ENCODE data around the gene GTF2H1.
"Not testable (repeated sequence)": the region's sequence is repeated elsewhere in the genome, so short reads cannot be mapped to it uniquely, and the experiment has no call there.

Gene GTF2H1

DNA sequence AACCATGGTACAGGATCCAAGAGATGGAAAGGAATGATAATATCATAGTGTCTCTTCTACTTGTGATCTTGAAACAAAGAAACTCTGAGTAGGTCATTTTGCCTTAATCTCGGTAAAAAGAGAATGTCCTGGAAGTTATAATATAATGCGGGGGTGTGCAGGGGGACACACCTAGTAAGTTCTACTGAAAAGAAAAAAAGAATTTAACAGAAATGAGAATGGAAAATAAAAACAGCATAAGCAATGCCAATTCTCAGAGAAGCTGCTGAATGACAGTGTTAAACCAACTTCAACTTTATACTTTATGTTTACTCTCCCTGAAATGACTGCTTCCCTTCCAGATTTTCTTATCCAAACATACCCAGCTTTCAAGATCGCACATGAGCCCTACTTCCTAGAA is 2.5 kb upstream of the GTF2H1 start:
- DNase-seq (ENCODE audit: low read depth), result no peak

DNA sequence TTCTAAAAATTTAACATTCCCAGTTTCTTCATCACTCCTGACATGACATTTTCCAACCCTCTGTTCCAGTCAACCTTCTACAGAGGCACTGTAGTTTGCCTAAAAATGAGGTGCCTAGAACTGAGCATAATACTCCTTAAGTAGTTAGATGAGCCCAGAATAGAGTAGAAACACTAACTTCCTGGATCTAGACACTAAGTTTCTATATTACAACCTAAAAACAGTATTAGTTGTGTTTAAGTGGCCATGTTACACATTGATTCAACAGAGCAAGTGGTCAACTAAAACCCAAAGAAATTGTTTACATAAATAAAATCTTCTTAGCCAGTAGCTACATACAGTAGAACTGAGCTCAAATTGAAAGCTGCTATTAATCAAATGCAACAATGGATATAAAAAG is 1.8 kb upstream of the GTF2H1 start:
- no peak for DNase-seq (ENCODE audit: low read depth)

DNA sequence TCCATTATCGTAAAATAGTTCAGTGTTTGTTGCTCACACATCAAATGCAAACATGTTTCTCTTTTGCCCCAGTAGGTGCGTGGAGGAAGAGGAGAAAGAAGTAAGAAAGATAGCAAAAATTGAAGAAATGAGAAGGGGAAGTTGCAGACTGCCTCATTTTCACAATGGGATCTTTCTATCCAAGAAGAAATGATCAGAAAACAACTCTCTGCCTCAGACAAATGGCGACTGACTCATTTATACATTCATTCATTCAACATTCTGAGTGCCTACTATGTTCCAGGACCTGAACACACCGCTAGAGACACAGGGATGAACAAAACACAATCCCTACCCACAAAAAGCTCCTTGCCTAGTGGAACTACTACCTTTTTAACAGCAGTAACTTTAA is 794 bp upstream of the GTF2H1 start:
- DNase-seq (ENCODE audit: low read depth), result no peak

DNA sequence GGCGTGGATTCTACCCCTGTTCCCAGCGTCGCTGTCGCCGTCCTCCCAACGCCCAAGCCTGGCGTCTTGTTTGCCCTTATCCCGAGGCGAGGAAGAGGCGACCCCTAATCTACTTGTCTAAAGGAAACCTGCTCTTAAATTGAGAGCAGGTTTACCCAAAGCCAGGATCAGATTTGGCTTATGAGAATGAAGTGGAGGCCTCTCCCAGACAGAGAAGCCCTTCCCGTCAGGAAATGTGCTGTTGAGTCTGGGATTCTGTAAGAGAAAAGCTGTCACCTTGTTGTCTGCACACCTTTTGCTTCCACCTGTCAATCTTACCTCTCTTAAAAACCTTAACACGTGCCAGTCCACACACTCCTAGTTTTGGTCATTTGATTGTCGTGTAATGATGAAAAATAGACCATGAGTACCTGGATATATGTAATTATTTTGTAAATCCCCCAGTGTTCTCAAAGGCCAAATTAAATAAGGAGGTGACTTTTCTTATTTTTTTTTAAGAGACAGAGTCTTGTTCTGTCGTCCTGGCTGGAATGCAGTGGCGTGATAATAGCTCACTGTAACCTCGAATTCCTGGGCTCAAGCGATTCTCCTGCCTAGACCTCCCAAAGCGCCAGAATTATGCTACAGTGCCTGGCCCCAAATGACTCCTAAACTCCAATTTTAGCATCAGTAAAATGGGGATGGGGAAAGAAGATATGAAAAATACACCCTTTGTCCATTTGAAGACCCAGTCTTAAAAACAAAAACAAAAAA is 627 bp downstream of the GTF2H1 start:
- no peak for DNase-seq (ENCODE audit: low read depth)

DNA sequence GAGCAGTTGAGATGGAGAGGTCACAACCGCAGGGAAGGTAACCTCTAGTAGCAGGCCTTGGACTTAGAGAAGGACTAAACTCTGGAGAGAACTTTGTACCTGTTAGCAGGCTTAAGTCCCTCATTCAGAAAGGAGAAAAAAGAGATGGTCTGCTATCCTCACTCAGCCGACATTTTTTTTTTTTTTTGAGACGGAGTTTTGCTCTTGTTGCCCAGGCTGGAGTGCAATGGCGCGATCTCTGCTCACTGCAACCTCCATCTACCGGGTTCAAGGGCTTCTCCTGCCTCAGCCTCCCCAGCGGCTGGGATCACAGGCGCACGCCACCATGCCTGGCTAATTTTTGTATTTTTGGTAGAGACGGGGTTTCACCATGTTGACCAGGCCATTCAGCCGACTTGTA is 1.5 kb downstream of the GTF2H1 start:
- DNase-seq (ENCODE audit: low read depth), result not testable (repeated sequence)

DNA sequence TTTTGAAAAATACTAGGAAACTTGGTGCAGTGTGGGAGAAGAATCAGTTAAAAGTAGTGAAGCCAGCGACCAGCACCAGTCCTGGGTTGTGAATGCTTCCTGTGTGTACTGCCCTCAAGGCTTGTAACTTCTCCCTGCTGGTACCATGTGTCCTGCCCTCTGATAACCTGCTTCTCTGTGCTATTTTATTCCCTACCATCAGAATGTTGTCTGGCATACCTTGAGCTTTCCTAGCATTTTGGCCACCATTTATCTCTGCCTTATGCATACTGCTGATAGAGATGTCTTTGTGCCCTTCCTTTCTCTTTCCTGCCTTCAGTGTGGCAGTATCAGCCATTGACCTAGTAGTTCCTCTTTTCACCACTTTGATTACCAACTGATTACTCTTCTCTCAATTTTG is 2.0 kb downstream of the GTF2H1 start:
- no peak for DNase-seq (ENCODE audit: low read depth)

DNA sequence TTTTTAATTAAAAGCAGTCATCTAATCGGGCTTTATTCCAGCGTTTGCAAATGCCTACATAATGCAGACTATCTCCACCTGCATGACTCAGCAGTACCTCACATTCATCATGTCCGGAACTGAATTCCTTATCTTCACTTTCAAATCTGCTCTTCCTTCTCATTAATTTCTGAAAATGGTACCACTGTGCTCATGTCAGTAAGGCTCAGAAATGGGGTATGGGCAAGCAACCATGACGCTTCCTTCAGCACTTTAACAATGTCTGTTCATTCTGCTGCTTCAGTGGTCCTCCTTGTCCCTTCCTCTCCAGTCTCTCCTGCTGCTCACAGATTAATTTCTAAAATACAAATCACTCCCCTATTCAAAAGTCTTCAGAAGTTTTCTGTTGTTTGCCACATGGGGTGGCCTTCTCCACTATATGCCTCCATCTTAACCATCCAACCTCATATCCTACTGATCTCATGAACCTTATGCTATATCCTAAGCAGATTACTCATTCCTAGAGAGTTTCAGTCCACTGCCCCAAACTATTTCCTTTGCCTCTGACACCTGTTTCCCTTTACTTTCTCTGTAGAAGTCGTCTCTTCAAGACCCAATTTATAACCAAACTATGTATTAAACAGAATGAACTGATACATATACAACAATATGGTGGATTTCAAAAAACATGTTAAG is 7.0 kb downstream of the GTF2H1 start:
- DNase-seq (ENCODE audit: low read depth), result no peak

DNA sequence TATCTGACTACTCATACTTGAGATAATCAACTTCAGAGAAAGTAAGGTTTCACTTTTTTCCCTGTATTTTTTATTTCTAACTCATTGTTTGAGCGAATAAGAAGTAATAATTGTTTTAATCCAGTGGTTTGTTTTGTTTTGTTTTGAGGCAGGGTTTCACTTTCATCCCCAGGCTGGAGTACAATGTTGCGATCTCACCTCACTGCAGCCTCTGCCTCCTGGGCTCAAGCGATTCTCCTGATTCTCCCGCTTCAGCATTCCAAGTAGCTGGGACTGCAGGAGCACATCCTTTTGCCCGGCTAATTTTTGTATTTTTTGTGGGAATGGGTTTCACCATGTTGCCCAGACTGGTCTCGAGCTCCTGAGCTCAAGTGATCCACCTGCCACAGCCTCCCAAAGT is 8.6 kb downstream of the GTF2H1 start:
- no peak for DNase-seq (ENCODE audit: low read depth)

DNA sequence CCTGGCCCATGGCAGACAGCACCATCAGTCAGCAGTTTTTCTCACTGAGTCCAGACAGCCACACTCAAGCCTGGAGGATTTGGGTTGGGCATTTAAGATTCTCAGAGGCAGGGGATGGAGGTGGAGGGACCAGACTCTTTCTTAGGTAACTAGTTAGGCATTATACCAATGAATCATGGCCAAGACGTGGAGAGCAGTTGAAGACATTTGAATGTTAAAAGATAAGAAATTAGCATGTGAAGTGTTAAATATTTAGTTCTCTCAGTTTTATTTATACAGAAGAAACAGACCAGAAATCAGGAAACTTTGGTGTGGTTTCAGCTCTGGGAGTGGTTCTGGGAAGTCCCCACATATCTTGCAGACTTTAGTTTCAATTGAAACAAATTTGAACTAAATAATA is 9.9 kb downstream of the GTF2H1 start:
- no peak for DNase-seq (ENCODE audit: low read depth)

DNA sequence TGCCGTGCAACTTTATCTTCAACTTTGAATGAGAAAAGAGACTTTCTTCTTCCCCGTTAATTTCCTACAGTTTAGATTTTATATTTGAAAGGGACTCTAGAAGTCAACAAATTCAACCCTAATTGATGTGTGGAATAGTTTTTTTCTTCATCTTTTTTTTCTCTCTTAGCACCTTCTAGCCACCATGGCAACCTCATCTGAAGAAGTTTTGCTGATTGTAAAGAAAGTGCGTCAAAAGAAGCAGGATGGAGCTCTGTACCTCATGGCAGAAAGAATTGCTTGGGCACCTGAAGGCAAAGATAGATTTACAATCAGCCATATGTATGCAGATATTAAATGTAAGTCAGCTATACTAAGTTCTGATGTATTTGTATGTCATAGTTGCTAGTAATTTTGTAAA is 10.5 kb downstream of the GTF2H1 start:
- DNase-seq (ENCODE audit: low read depth), result no peak

DNA sequence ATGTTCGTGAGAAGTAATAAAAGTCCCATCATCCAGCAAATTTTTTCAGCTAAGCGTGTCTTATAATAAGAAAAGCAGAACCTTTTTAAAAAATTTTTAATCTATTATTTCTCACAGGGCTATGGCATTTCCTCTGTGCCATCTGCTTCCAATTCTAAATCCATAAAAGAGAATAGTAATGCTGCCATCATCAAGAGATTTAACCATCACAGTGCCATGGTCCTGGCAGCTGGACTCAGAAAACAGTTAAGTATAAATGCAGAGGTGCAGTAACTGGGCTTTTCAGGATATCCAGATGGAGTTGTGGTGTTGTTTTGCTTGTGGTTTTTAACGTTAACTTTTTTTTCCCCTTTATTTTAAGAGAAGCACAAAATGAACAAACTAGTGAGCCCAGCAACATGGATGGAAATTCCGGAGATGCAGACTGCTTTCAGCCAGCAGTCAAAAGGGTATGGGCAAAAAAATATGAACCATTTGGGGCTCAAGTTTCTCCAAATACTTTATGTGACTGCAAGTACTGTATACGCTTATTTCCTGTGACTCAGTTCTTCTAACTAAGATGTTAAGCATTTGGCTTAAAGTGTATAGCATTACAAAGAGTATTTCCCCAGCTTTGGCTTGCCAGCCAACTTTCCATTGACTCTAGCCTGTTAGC is 25.2 kb downstream of the GTF2H1 start:
- DNase-seq (ENCODE audit: low read depth), result no peak

DNA sequence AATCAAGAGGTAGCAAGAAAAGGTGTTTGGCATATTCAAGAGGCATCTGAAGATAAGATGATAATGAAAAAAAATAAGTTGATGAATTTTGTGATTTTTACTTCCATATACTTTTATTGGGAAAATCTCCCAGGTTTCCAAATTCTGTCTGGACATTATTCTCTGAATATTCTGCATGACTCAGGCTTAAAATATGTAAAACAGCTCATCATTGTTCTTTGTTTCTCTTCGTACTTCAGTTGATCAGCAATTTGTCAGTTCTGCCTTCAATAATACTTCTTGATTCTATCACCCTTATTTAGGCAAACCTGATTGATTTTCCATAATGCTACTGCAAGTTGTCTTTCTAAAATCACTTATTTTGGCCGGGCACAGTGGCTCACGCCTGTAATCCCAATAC is 30.2 kb downstream of the GTF2H1 start:
- no peak for DNase-seq (ENCODE audit: low read depth)

DNA sequence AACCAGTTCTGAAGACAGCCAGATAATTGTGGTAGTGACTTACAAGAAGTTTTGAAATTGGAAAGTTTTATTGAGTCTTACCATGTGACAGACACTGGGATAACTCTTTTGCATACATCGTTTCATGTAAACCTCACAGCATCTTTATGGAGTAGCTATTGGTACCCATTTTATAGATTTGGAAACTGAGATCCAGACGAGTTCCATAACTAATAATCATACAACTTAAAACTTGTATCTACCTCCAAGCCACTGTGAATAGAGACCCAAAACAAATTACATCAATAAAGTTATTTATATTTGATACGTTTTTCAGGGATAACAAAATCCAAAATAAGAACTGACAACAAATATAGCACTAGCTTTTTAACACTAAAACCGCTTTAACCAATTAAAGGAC is 36.3 kb downstream of the GTF2H1 start:
- no peak for DNase-seq (ENCODE audit: low read depth)

DNA sequence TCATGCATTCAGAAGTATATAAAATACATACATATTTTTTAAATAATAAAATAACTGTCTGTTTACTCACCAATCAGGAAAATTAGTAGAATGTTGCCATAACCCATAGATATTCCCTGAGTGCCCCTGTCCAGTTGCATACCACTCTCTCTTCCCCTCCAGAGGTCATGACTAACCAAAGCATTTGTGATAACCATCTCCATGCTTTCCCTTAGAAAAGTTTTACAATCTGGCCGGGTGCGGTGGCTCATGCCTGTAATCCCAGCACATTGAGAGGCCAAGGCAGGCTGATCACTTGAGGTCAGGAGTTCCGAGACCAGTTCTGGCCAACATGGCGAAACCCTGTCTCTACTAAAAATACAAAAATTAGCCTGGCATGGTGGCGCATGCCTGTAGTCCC is 38.8 kb downstream of the GTF2H1 start:
- no peak for DNase-seq (ENCODE audit: low read depth)

DNA sequence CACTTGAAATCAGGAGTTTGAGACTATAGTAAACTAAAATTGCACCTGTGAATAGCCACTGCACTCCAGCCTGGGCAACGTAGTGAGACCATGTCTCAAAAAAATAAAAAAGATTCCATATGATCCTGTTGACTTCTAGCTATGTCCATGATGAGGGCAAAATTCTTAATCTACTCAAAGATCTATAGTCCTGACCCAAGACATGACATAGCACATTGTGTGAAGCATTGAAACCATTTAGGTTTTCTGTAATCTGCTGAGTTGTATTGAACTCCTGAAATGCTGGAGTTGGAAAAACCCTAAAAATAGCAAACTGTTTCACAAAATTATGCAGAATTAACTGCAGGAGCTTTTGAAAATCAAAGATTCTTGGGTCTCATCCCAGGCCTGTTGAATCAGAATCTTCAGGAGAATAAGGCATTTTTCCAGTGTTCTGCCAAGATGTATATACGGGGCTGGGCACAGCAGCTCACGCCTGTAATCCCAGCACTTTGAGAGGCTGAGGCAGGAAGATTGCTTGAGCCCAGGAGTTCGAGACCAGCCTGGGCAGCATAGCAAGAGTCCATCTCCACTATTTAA is 42.2 kb downstream of the GTF2H1 start:
- DNase-seq (ENCODE audit: low read depth), result no peak

DNA sequence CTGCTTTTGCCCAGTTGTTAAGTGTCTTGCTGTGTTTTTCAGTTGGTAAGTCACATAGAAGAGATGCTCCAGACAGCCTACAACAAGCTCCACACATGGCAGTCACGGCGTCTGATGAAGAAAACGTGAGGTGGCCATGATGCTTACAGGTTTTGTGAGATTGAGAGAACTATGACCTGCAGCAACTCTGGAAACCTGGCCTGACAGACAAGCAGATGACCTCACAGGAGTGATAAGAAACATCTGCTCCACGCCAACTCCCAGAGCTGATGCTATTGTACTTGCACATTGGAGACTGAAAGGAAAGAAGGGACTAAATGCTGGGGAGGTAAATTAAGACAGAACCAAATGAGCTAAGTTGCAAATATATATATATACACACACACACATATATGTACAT is 43.4 kb downstream of the GTF2H1 start:
- no peak for DNase-seq (ENCODE audit: low read depth)

DNA sequence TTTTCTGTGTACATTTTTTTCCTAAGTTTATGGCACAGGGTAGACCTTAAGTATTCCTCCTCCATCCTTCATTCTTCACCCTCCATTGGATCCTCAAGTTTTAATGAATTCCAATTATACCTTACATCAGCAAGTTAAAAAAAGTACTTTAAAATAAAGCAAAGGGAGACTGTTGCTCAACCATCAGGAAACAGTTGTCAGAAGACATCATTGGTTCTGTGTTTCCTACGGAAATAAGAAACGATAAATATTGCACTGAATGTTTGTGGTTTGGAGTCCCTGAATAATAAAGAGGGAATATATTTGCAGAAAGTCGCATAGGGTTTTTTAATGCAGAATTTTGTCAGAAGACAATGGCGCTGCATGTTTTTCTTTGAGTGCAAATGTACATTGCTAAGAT is 43.9 kb downstream of the GTF2H1 start:
- no peak for DNase-seq (ENCODE audit: low read depth)

DNA sequence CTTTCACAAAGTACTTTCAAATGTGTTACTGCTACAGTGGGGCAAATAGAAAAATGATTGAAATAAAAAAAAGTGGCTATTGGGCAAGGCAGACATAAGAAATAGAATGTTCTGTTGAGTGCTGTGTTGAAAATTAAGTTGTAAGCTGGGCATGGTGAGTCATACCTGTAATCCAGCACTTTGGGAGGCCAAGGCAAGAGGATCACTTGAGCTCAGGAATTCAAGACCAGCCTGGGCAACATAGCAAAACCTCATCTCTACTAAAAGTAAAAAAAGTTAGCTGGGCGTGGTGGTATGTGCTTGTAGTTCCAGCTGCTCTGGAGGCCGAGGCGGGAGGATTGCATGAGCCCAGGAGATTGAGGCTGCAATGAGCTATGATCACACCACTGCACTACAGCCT is 45.1 kb downstream of the GTF2H1 start:
- no peak for DNase-seq (ENCODE audit: low read depth)

DNA sequence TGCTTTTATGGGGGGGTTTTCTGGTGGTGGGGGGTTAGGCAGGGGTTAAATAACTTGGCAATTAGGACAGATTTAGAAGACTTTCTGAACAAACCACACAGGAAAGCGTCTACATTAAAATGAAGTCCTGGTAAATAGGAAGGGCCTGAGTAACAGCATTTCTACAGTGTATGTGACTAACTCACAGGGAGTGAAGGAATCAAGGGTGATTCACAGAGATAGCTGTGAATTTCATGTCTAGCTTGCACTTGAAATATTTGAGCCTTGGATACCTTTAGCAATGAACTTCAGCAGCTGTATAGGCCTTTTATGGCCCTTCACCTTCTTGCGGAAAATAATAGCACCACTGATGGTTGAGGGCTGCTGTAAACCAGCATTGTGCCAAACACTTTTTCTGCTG is 45.9 kb downstream of the GTF2H1 start:
- DNase-seq (ENCODE audit: low read depth), result no peak

DNA sequence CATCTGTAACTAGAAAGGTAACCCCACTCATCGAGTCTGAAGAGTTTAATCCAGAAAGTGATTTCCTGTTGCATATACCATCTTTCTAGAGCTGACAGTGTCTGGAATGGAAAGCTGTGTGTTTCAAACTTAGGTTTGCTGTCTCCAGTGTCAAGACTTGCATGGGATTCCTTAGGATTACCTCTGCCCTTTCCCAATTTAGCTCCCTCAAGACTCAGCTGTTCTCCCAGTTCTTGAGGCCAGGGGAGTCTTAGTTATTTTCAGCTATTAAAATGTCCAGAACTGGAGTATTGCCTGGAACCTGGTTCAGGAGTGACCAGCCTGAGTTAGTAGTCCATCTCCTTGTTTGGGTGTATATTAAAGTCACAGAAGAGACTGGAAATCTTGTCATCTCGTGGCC is 47.0 kb downstream of the GTF2H1 start:
- no peak for DNase-seq (ENCODE audit: low read depth)

DNA sequence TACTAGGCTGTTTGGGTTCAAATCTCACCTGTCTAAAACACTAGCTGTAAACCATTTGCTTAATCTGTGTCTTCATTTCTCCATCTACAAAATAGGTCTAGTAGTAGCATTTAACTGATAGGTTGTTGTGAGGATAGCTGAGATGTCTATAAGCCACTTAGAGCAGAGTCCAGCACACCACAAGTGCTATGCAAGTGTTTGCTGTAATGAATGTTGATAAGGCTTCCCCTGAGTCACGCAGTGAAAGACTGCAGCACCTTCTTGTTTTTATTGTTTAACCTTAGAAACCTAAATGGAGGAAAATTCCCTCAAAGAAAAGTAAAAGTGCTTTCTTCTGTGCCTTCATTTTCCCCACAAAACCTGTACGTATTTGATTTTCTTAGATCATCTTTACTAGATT is 48.9 kb downstream of the GTF2H1 start:
- DNase-seq (ENCODE audit: low read depth), result no peak

DNA sequence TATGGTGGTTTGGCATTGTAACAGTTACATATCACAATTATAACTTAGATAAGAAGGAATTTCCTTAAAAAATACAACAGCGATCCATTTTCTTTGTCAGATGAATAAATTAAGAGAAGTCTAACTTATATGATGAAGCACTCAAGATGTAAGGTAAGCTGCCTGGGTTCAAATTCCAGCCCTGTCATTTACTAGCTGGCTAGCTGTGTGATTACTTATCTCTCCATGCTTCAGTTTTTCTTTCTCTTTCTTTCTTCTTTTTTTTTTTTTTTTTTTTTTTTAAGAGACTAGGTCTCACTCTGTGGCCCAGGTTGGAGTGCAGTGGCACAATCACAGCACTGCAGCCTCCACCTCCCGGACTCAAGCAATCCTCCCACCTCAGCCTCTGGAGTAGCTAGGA is 49.8 kb downstream of the GTF2H1 start:
- no peak for DNase-seq (ENCODE audit: low read depth)

DNA sequence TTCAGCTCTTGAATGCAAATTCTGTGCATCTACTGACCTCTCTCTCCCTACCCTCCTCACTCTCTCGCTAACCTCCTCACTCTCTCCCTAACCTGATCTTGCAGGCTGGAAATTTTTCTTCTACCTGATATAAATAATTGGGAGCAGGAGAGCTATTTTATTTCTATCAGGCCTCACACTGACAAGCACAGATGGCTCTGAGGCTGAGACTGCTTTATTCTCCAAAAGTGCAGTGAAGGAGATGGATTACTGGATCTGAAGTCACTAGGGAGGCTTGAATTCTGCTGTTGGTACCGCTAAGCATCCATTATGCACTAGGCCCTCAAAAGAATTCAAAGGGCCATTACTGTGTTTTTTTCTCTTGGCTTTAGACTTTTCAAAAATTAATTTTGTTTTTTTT is 52.6 kb downstream of the GTF2H1 start:
- DNase-seq (ENCODE audit: low read depth), result no peak

Data from activated T-helper 9 cell treated with anti-CD3 and anti-CD28 coated beads, Interleukin-2, amount 50 U/mL, for 16 hours (primary cell).